ENCODE results near the gene OR2A14.

DNA sequence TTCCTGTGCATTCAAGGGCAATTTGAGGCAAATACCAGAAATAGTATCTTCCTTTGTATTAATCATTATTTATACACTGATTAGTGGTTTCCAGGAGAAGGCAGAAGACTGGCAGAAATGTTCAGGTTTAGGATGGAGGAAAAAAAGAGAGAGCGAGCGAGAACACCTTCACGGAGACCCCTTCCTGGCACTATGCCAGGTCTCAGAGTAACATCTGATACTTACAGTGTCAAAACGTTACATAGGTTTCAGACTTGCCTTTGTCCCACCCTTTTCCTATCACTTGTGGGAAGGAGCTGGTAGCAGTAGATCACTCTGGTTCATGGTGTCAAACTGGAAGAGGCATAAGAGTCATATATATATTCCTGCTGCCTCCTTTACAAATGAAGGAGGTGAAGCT, 36.2 kb upstream of the OR2A14 start:
- no peak for TF ChIP-seq GATA2 (IDR thresholded peaks at IDR 0.05; ENCODE audit: low read depth, low read length)
- no peak for TF ChIP-seq GATA3 (IDR thresholded peaks at IDR 0.05; ENCODE audit: low read depth, low read length)

All from SH-SY5Y (cell line).